Stomach (tissue), 9 donors: Measurements from ENCODE around the gene PIP4K2A. TPM values are rescaled to one million over a fixed set of nuclear protein-coding genes. Genes with fewer than 3 reads are reported as not detected.

ENCODE experiments used
- DNase-seq, 2 donors: peaks; one replicate each; pipeline versions ENCODE4 v3.0.0 to v3.0.0-alpha.2; 2013 to 2019
- H3K27ac ChIP-seq, 5 donors: fragments of 200-600 bp in 4 of 5; sonication (generic) in 4 of 5; one replicate each; pipeline ENCODE4 v1.5.1; 2013 to 2019; ENCODE audit warnings: mild to moderate bottlenecking in 1 of 5, moderate library complexity in 1 of 5
- H3K27me3 ChIP-seq, 3 donors: fragments of 200-600 bp; sonication (generic); one replicate each; pipeline ENCODE4 v1.5.1; 2017 to 2019; ENCODE audit warnings: mixed run types in 1 of 3
- H3K36me3 ChIP-seq, 4 donors: fragments of 200-600 bp; sonication (generic); 1 replicate in 3 of 4; 2 replicates in 1 of 4; pipeline ENCODE4 v1.5.1; 2016 to 2019
- H3K4me1 ChIP-seq, 4 donors: fragments of 200-600 bp; sonication (generic); one replicate each; pipeline ENCODE4 v1.5.1; 2016 to 2019
- H3K4me3 ChIP-seq, 4 donors: fragments of 200-600 bp; sonication (generic) in 3 of 4; one replicate each; pipeline ENCODE4 v1.5.1; 2016 to 2019; ENCODE audit warnings: mild to moderate bottlenecking in 1 of 4
- H3K9me3 ChIP-seq, 4 donors: fragments of 200-600 bp; sonication (generic); one replicate each; pipeline ENCODE4 v1.5.1; 2016 to 2019
- CTCF ChIP-seq, 7 experiments: fragments of 450-650 bp in 4 of 7; fragments of 200-600 bp in 3 of 7; sonication (generic) in 3 of 7; IDR thresholded peaks; one replicate each; pipeline ENCODE4 v1.5.1; 2016 to 2019; ENCODE audit warnings: antibody characterized with exemption in 7 of 7, control low read depth in 2 of 7, mild to moderate bottlenecking in 1 of 7
- EP300 ChIP-seq: sonication (generic); formaldehyde crosslinking; IDR thresholded peaks from one replicate; pipeline ENCODE4 v1.6.1; 2017; ENCODE audit warnings: antibody characterized with exemption
- POLR2A ChIP-seq, 4 donors: fragments of 450-650 bp; IDR thresholded peaks; one replicate each; pipeline ENCODE4 v1.6.1; 2016; ENCODE audit warnings: antibody characterized with exemption in 4 of 4, control low read depth in 2 of 4, mild to moderate bottlenecking in 1 of 4, moderate library complexity in 1 of 4
- POLR2AphosphoS5 ChIP-seq, 3 donors: sonication (generic); formaldehyde crosslinking; IDR thresholded peaks; one replicate each; pipeline ENCODE4 v1.6.1; 2016; ENCODE audit warnings: antibody characterized with exemption in 3 of 3
- WGBS, 5 donors: extraction: QIAGEN DNeasy Blood & Tissue Kit in 3 of 5; methylation state at CpG; one replicate each; pipeline versions ENCODE4 v1.1.5 to v1.1.7; 2013 to 2018; 5-methylcytosine and 5-hydroxymethylcytosine counted together
- intact Hi-C: fragments of 100-400 bp; cut with DNase I; formaldehyde crosslinking; loops from one replicate; pipeline ENCODE4 v1.15.1; 2023; ENCODE audit warnings: low total_unique reads
- polyA plus RNA-seq, 3 donors: library from polyadenylated mRNA; stranded (reverse); fragments of 200-250 nt; gene quantifications; one replicate each; pipeline ENCODE4 v1.2.3, GENCODE V29; 2013
- total RNA-seq, 5 donors: library from RNA; depleted of rRNA; stranded (reverse); fragments of >200 nt; gene quantifications; one replicate each; pipeline versions ENCODE4 v1.1.0 to v1.2.3, GENCODE V29; 2014 to 2016
- donor health status: healthy with polysubstance abuse.
- donor health status: Bipolar disorder and iron deficiency.
- donor health status: healthy.

The PIP4K2A gene
- total and polyA plus RNA-seq, 8 donors = 6.7 to 61.3 (median 13.6) TPM

GRCh38 chr10:22613011-22613410, 101.4 kb downstream of the PIP4K2A start:
- DNase-seq = no peak
- H3K36me3 ChIP-seq = peaks cover 0 to 14% (median 10%) of the 10 kb centered on the region in 4 donors
- no peaks in the 10 kb centered on the region for H3K27me3 ChIP-seq
- intact Hi-C loops = no loop called here
- 85 to 97% (median 94%) methylated on average over 6 of the region's 6 CpGs for WGBS, 5 donors
- no peak for TF ChIP-seq EP300
- no peak for TF ChIP-seq CTCF (IDR thresholded peaks at IDR 0.05)
- no peak for TF ChIP-seq POLR2A (IDR thresholded peaks at IDR 0.05)
- no peak for TF ChIP-seq POLR2AphosphoS5 (IDR thresholded peaks at IDR 0.05)
- H3K9me3 ChIP-seq = no peaks in the 10 kb centered on the region
- H3K27ac ChIP-seq = no peak overlapping the region
- no peak overlapping the region for H3K4me3 ChIP-seq
- H3K4me1 ChIP-seq = peaks cover 7 to 58% (median 37%) of the 10 kb centered on the region in 4 donors

- Histone ChIP-seq H3K27ac (peak overlapping the region in 2 of 5 donors; percentile 27 to 34), H3K36me3 (peaks cover 0 to 21% (median 16%) of the 10 kb centered on the region in 4 donors), H3K4me1 (peaks cover 7 to 52% (median 31%) of the 10 kb centered on the region in 4 donors), H3K4me3 (no peak overlapping the region), H3K9me3 (no peaks in the 10 kb centered on the region), H3K27me3 (no peaks in the 10 kb centered on the region)
- 79 to 94% (median 90%) methylated on average over 9 to 10 of the region's 10 CpGs for WGBS, 5 donors
- no peak for DNase-seq
- intact Hi-C loops = no loop called here
- TF ChIP-seq EP300 = no peak
These were observed 102.1 kb downstream of the PIP4K2A start for GRCh38 chr10:22612318-22612717.

- peaks cover 7 to 56% (median 28%) of the 10 kb centered on the region in 4 donors for H3K4me1 ChIP-seq
- intact Hi-C loops = no loop called here
- H3K36me3 ChIP-seq = peaks cover 0 to 24% (median 20%) of the 10 kb centered on the region in 4 donors
- peak in 1 of 2 donors; percentile 67 for DNase-seq
- TF ChIP-seq POLR2AphosphoS5 (IDR thresholded peaks at IDR 0.05) (no peak), CTCF (IDR thresholded peaks at IDR 0.05) (no peak), EP300 (no peak)
- H3K27ac ChIP-seq = peak overlapping the region in 2 of 5 donors; percentile 27 to 34
- WGBS, 5 donors = 75 to 85% (median 84%) methylated on average over 8 of the region's 8 CpGs
- H3K9me3 ChIP-seq = no peaks in the 10 kb centered on the region
- H3K4me3 ChIP-seq = no peak overlapping the region
- H3K27me3 ChIP-seq = no peaks in the 10 kb centered on the region
These were observed 102.8 kb downstream of the PIP4K2A start for GRCh38 chr10:22611425-22612115.

GRCh38 chr10:22610610-22611009, 103.8 kb downstream of the PIP4K2A start:
- intact Hi-C loops = no loop called here
- TF ChIP-seq CTCF (IDR thresholded peaks at IDR 0.05) (no peak), POLR2A (IDR thresholded peaks at IDR 0.05) (no peak), POLR2AphosphoS5 (IDR thresholded peaks at IDR 0.05) (no peak), EP300 (no peak)
- 73 to 84% (median 77%) methylated on average over 5 of the region's 5 CpGs for WGBS, 5 donors
- Histone ChIP-seq H3K27me3 (no peaks in the 10 kb centered on the region), H3K9me3 (no peaks in the 10 kb centered on the region), H3K36me3 (peaks cover 0 to 24% (median 20%) of the 10 kb centered on the region in 4 donors), H3K27ac (peak overlapping the region in 1 of 5 donors; percentile 27), H3K4me3 (no peak overlapping the region), H3K4me1 (peaks cover under 1 to 54% (median 19%) of the 10 kb centered on the region in 4 donors)
- no peak for DNase-seq
